GM12865 (cell line): Measurements from ENCODE around the gene PCDHGB5.
A peak's percentile ranks its signal among the peaks of the same experiment; 100 is the strongest.
"Not testable (repeated sequence)": the region's sequence is repeated elsewhere in the genome, so short reads cannot be mapped to it uniquely, and the experiment has no call there.

ENCODE experiments used
- DNase-seq: peaks from one replicate; pipeline ENCODE4 v3.0.0; 2010; ENCODE audit warnings: low read depth
- H3K4me3 ChIP-seq: 2 replicates; pipeline ENCODE4 v1.5.1; 2011; ENCODE audit warnings: mild to moderate bottlenecking, low read depth, low read length, control low read depth
- CTCF ChIP-seq: IDR thresholded peaks from 2 replicates; pipeline ENCODE4 v1.5.1; 2011; ENCODE audit warnings: low read length, control low read depth, low read depth, inconsistent platforms; ENCODE audit not compliant: insufficient read depth; ENCODE audit errors: missing control alignments

The PCDHGB5 gene

GRCh38 chr5:141369994-141370848, 27.5 kb upstream of the PCDHGB5 start, which contains the start of gene PCDHGB3:
Gene PCDHGB3, plus strand, starts transcription at chr5:141370242. Its CDS starts 153 bp downstream, at chr5:141370395.
- peak within 1 kb of the TSS; percentile 59 for H3K4me3 ChIP-seq
- peak; percentile 51 for TF ChIP-seq CTCF
- DNase-seq: peak; percentile 83

GRCh38 chr5:141371572-141372475, 25.9 kb upstream of the PCDHGB5 start:
- no peak for DNase-seq
- no peak for TF ChIP-seq CTCF
- H3K4me3 ChIP-seq: no peak overlapping the region

DNA sequence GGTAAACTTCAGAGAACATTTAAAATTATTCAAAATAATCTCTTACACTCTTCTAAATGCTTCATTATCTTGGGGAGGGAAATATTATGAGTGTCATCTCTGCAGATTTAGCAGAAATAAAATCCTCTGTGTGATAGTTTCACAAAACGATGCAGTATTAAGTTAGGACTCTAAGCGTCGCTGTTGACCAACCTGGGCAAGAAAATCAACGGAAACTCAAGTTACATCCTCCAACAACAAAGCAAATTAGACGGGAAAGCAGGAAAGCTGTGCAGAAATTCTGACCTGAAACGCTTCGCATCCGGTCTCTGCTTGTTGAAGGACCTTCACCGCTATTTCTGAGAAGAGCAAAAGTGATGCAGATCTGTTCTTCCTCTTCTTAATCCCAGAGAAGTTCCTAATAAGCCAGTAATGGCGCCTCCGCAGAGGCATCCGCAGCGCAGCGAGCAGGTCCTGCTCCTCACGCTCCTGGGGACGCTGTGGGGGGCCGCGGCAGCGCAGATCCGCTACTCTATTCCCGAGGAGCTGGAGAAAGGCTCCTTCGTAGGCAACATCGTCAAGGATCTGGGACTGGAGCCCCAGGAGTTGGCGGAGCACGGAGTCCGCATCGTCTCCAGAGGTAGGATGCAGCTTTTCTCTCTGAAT, 24.0 kb upstream of the PCDHGB5 start, which contains the start of gene PCDHGA6:
TSS of gene PCDHGA6 (plus strand) at position 219 of the 645 bp plus-strand sequence. CDS start at position 412, 193 bp downstream.
- peak; percentile 28 for TF ChIP-seq CTCF
- no peak within 1 kb of the TSS for H3K4me3 ChIP-seq
- DNase-seq: no peak

DNA sequence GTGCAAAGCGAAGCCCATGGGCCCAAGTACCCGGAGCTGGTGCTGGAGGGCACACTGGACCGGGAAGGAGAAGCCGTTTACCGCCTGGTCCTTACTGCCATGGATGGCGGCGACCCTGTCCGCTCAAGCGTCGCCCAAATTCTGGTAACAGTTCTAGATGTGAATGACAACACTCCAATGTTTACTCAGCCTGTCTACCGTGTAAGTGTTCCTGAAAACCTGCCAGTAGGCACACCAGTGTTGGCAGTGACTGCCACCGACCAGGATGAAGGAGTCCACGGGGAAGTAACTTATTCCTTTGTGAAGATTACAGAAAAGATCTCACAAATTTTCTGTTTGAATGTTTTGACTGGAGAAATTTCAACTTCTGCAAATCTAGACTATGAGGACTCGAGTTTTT, 23.1 kb upstream of the PCDHGB5 start:
- no peak for DNase-seq
- no peak overlapping the region for H3K4me3 ChIP-seq
- no peak for TF ChIP-seq CTCF

- H3K4me3 ChIP-seq, DNase-seq: not testable (repeated sequence)
Observed at GRCh38 chr5:141375444-141376155, 22.1 kb upstream of the PCDHGB5 start.

- no peak for DNase-seq
- H3K4me3 ChIP-seq: no peak within 1 kb of the TSS
- TF ChIP-seq CTCF: no peak
Observed at GRCh38 chr5:141382469-141383294, 15.1 kb upstream of the PCDHGB5 start, which contains the start of gene PCDHGA7. Gene PCDHGA7, plus strand, starts transcription at chr5:141382742. Its CDS starts 158 bp downstream, at chr5:141382900.
